Transverse colon (tissue), 3 donors: ENCODE data around the gene TBX10.

Source experiments
- POLR2A ChIP-seq: fragments of 450-650 bp; IDR thresholded peaks from one replicate; pipeline ENCODE4 v1.6.1; 2016; ENCODE audit warnings: antibody characterized with exemption, mild to moderate bottlenecking, moderate library complexity
- TF ChIP-seq, protein P1 (sequence below), 5 experiments: fragments of 200-600 bp in 3 of 5; fragments of 450-650 bp in 2 of 5; sonication (generic) in 3 of 5; IDR thresholded peaks; 1 replicate in 2 of 5; 2 replicates in 3 of 5; pipeline ENCODE4 v1.5.1; 2016 to 2017; ENCODE audit warnings: antibody characterized with exemption in 5 of 5, inconsistent platforms in 3 of 5, mild to moderate bottlenecking in 2 of 5, moderate library complexity in 1 of 5

DNA sequence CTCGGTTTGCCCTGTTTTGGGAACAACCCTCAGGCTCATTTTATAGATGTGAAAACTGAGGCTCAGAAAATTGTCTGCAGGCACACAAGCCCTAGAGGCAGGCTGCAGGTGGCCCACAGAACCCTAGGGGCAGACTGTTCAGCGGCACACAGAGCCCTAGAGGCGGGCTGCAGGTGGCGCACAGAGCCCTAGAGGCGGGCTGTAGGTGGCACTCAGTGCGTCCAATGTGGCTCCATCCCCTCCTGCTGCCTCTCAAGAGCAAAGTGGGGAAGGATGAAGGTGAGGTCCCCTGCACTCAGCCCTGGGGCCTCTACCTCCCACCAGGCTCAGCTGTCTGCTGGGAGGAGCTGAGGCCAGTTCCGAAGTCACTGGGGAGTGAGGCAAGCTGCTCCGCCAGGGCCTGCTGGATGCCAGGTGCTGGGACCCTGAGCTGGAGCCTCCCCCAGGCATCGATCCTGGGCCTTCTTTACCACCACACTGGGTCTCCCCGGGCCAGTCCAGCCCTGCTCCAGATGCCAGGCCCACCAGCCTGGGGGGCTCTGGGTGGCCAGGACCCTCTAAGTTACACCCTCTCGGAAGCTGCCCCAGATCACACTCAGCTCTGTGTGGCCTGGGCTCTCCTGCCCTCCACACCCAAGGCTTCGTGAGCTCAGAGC, 8.7 kb upstream of the TBX10 start:
- TF ChIP-seq, protein P1, sequence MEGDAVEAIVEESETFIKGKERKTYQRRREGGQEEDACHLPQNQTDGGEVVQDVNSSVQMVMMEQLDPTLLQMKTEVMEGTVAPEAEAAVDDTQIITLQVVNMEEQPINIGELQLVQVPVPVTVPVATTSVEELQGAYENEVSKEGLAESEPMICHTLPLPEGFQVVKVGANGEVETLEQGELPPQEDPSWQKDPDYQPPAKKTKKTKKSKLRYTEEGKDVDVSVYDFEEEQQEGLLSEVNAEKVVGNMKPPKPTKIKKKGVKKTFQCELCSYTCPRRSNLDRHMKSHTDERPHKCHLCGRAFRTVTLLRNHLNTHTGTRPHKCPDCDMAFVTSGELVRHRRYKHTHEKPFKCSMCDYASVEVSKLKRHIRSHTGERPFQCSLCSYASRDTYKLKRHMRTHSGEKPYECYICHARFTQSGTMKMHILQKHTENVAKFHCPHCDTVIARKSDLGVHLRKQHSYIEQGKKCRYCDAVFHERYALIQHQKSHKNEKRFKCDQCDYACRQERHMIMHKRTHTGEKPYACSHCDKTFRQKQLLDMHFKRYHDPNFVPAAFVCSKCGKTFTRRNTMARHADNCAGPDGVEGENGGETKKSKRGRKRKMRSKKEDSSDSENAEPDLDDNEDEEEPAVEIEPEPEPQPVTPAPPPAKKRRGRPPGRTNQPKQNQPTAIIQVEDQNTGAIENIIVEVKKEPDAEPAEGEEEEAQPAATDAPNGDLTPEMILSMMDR (IDR thresholded peaks at IDR 0.05) = peak in 3 of 5 experiments; percentile 8 to 24 (median 10)
- no peak for TF ChIP-seq POLR2A
